Upper lobe of left lung (tissue), 4 donors: ENCODE measurements around the gene LAMTOR2.

Source experiments
- EP300 ChIP-seq, 4 donors: sonication (generic); formaldehyde crosslinking; IDR thresholded peaks; one replicate each; pipeline ENCODE4 v1.5.1; 2017; ENCODE audit warnings: antibody characterized with exemption in 4 of 4, control low read depth in 2 of 4
- POLR2A ChIP-seq, 4 donors: fragments of 450-650 bp; IDR thresholded peaks; one replicate each; pipeline ENCODE4 v1.5.1; 2016 to 2017; ENCODE audit warnings: antibody characterized with exemption in 4 of 4, mild to moderate bottlenecking in 2 of 4
- POLR2AphosphoS5 ChIP-seq, 2 donors: sonication (generic); formaldehyde crosslinking; IDR thresholded peaks; one replicate each; pipeline ENCODE4 v1.5.1; 2017; ENCODE audit warnings: antibody characterized with exemption in 2 of 2
- TF ChIP-seq, protein P1 (sequence below), 6 experiments: fragments of 450-650 bp in 4 of 6; fragments of 200-600 bp in 2 of 6; sonication (generic) in 2 of 6; IDR thresholded peaks; one replicate each; pipeline ENCODE4 v1.5.1; 2016 to 2019; ENCODE audit warnings: antibody characterized with exemption in 6 of 6

DNA sequence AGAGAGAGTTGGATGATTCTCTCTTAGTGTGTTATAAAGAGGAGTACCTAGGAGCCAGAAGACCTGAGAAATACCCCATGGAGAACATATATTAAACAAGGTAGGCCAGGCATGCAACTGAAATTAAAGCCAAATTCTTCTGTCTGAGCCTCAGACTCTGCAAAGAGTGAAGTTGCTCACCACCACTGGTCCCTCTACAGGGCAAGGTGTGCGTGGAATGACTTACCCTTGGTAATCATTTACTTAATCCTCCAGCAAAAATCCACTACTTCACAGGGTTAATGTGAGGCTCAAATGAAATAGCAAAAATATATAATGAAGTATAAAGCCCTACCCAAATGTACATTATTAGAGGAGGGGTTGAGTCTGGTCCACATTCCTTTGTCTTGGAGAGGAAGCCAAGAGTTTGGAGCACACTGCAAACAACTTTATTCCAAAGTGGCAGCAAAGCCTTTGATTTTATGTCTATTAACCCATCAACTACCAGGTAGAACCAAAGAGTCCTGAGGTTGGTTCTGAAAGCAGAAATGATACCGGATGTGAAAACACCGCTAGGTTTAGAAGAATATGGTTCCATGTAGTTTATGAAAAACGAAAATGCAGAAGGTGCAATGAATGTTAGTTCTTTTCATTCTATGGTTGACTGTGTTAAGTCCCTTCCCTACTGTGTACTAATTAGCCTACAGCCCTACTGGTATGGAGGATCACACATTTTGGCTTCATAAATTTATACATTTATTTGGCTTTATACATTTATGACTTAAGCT, 42.3 kb upstream of the LAMTOR2 start:
- TF ChIP-seq POLR2AphosphoS5 (IDR thresholded peaks at IDR 0.05) (no peak), POLR2A (IDR thresholded peaks at IDR 0.05) (no peak), EP300 (IDR thresholded peaks at IDR 0.05) (no peak)
- TF ChIP-seq, protein P1, sequence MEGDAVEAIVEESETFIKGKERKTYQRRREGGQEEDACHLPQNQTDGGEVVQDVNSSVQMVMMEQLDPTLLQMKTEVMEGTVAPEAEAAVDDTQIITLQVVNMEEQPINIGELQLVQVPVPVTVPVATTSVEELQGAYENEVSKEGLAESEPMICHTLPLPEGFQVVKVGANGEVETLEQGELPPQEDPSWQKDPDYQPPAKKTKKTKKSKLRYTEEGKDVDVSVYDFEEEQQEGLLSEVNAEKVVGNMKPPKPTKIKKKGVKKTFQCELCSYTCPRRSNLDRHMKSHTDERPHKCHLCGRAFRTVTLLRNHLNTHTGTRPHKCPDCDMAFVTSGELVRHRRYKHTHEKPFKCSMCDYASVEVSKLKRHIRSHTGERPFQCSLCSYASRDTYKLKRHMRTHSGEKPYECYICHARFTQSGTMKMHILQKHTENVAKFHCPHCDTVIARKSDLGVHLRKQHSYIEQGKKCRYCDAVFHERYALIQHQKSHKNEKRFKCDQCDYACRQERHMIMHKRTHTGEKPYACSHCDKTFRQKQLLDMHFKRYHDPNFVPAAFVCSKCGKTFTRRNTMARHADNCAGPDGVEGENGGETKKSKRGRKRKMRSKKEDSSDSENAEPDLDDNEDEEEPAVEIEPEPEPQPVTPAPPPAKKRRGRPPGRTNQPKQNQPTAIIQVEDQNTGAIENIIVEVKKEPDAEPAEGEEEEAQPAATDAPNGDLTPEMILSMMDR (IDR thresholded peaks at IDR 0.05) = no peak
